Measurements from ENCODE around the gene IQGAP1. TPM values are rescaled to one million over a fixed set of nuclear protein-coding genes. Genes with fewer than 3 reads are reported as not detected.
A peak's percentile ranks its signal among the peaks of the same experiment; 100 is the strongest.

Gene IQGAP1
- total and polyA plus RNA-seq, 9 of the 15 experiments (the other 6 are each of a cell fraction or from before 2014, with no cell fraction given): 37.6 to 143 (median 77.7) TPM

DNA sequence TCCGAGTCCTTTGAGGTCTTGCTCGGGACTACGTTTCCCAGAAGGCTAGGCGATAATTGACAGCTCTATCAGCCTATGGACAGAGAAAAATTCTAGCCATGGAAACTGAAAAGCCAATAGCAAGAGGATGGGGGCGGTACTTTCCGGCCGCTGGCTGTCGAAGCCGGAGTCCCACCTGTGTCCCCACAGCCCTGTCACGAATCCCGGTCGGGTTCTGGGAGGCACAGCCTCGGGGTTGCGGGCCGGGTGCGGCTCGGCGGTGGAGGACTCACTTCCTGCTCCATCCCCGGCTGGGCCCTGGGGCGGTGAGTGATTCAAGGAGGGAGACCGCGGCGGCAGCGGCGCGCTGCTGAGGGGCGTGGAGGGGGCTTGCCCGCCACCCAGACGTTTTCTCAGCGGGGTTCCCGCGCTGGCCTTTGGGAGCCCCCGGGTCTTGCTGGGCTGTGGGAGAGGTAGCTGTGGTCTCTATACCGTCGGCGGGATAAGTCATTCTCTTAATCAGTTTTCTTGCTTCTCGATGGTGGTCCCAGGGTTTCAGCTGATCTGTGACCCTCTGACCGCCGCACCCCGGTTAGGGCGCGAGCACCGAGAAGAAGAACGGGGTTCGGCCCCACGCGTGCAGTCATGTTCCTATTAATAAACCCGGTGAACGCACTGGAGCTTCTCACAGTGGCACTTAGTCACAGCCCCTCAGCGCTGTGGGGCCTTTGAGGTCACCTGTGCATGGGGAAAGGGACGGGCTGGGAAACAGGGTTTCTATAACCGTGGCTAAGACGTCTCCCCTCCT is 35.7 kb upstream of the IQGAP1 start, which contains the start of gene ZNF774 (continued):
- peak; percentile 62 for TF ChIP-seq ATF7 (IDR thresholded peaks at IDR 0.05)
- TF ChIP-seq ZNF174 (CRISPR knock-in tag; IDR thresholded peaks at IDR 0.05): no peak
- no peak for TF ChIP-seq ZNF436 (CRISPR knock-in tag; IDR thresholded peaks at IDR 0.05)
- TF ChIP-seq FOXP1 (CRISPR knock-in tag; IDR thresholded peaks at IDR 0.05): peak; percentile 65; the same call in 1 of the 2 replicates
- TF ChIP-seq, protein P1, sequence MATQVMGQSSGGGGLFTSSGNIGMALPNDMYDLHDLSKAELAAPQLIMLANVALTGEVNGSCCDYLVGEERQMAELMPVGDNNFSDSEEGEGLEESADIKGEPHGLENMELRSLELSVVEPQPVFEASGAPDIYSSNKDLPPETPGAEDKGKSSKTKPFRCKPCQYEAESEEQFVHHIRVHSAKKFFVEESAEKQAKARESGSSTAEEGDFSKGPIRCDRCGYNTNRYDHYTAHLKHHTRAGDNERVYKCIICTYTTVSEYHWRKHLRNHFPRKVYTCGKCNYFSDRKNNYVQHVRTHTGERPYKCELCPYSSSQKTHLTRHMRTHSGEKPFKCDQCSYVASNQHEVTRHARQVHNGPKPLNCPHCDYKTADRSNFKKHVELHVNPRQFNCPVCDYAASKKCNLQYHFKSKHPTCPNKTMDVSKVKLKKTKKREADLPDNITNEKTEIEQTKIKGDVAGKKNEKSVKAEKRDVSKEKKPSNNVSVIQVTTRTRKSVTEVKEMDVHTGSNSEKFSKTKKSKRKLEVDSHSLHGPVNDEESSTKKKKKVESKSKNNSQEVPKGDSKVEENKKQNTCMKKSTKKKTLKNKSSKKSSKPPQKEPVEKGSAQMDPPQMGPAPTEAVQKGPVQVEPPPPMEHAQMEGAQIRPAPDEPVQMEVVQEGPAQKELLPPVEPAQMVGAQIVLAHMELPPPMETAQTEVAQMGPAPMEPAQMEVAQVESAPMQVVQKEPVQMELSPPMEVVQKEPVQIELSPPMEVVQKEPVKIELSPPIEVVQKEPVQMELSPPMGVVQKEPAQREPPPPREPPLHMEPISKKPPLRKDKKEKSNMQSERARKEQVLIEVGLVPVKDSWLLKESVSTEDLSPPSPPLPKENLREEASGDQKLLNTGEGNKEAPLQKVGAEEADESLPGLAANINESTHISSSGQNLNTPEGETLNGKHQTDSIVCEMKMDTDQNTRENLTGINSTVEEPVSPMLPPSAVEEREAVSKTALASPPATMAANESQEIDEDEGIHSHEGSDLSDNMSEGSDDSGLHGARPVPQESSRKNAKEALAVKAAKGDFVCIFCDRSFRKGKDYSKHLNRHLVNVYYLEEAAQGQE (IDR thresholded peaks at IDR 0.05; ENCODE audit: borderline replicate concordance): no peak
- TF ChIP-seq, protein P1 (CRISPR knock-in tag; IDR thresholded peaks at IDR 0.05; ENCODE audit: low read depth): peak; percentile 44; the same call in 1 of the 2 replicates
- TF ChIP-seq RBM25 (IDR thresholded peaks at IDR 0.05; ENCODE audit: low read depth, low read length, severe bottlenecking): peak; percentile 93
- TF ChIP-seq, protein P2, sequence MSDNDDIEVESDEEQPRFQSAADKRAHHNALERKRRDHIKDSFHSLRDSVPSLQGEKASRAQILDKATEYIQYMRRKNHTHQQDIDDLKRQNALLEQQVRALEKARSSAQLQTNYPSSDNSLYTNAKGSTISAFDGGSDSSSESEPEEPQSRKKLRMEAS (CRISPR knock-in tag; IDR thresholded peaks at IDR 0.05): peak; percentile 28; the same call in 1 of the 2 replicates
- no peak for TF ChIP-seq NFIX (CRISPR knock-in tag; IDR thresholded peaks at IDR 0.05; ENCODE audit: low read depth)
- TF ChIP-seq, protein P3, sequence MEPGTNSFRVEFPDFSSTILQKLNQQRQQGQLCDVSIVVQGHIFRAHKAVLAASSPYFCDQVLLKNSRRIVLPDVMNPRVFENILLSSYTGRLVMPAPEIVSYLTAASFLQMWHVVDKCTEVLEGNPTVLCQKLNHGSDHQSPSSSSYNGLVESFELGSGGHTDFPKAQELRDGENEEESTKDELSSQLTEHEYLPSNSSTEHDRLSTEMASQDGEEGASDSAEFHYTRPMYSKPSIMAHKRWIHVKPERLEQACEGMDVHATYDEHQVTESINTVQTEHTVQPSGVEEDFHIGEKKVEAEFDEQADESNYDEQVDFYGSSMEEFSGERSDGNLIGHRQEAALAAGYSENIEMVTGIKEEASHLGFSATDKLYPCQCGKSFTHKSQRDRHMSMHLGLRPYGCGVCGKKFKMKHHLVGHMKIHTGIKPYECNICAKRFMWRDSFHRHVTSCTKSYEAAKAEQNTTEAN (CRISPR knock-in tag; IDR thresholded peaks at IDR 0.05): peak; percentile 65; the same call in 1 of the 2 replicates
- TF ChIP-seq POLR2A (conservative IDR thresholded peaks at IDR 0.05): peak; percentile 79
- no peak for TF ChIP-seq ZNF507 (tag; conservative IDR thresholded peaks at IDR 0.05)
- TF ChIP-seq, protein P4, sequence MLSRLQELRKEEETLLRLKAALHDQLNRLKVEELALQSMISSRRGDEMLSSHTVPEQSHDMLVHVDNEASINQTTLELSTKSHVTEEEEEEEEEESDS (CRISPR knock-in tag; IDR thresholded peaks at IDR 0.05): no peak
- TF ChIP-seq, protein P5, sequence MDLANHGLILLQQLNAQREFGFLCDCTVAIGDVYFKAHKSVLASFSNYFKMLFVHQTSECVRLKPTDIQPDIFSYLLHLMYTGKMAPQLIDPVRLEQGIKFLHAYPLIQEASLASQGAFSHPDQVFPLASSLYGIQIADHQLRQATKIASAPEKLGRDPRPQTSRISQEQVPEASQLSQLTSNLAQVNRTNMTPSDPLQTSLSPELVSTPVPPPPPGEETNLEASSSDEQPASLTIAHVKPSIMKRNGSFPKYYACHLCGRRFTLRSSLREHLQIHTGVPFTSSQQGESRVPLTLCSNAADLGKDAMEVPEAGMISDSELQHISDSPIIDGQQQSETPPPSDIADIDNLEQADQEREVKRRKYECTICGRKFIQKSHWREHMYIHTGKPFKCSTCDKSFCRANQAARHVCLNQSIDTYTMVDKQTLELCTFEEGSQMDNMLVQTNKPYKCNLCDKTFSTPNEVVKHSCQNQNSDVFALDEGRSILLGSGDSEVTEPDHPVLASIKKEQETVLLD (IDR thresholded peaks at IDR 0.05): no peak
- TF ChIP-seq, protein P6, sequence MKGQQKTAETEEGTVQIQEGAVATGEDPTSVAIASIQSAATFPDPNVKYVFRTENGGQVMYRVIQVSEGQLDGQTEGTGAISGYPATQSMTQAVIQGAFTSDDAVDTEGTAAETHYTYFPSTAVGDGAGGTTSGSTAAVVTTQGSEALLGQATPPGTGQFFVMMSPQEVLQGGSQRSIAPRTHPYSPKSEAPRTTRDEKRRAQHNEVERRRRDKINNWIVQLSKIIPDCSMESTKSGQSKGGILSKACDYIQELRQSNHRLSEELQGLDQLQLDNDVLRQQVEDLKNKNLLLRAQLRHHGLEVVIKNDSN (CRISPR knock-in tag; IDR thresholded peaks at IDR 0.05): 0 out of 2 replicates have a peak, but pooled peaks have one; percentile 11
- TF ChIP-seq TCF3 (CRISPR knock-in tag; IDR thresholded peaks at IDR 0.05): no peak
